HG02852 (cell line): Measurements from ENCODE around the gene CEP131.

Experiments
- ATAC-seq: cut with Tn5 transposase; IDR thresholded peaks from one replicate; pipeline ENCODE4 v1.9.1; 2021; ENCODE audit warnings: mild to moderate bottlenecking, moderate library complexity; ENCODE audit not compliant: unreplicated experiment

Gene CEP131

GRCh38 chr17:81189670-81190530 lies 32.9 kb downstream of the CEP131 start:
- no peak for ATAC-seq

GRCh38 chr17:81189016-81189415 lies 33.7 kb downstream of the CEP131 start:
- no peak for ATAC-seq

- no peak for ATAC-seq
Measured at GRCh38 chr17:81188491-81188840, 34.3 kb downstream of the CEP131 start.

- no peak for ATAC-seq
Measured at GRCh38 chr17:81187586-81188490, 34.9 kb downstream of the CEP131 start.

- ATAC-seq, result no peak
Measured at GRCh38 chr17:81187120-81187519, 35.6 kb downstream of the CEP131 start.

GRCh38 chr17:81186203-81186602 lies 36.6 kb downstream of the CEP131 start:
- ATAC-seq, result no peak

GRCh38 chr17:81184555-81184954 lies 38.2 kb downstream of the CEP131 start:
- no peak for ATAC-seq

- no peak for ATAC-seq
Measured at GRCh38 chr17:81183807-81184206, 39.0 kb downstream of the CEP131 start.

GRCh38 chr17:81183316-81183715 lies 39.4 kb downstream of the CEP131 start:
- no peak for ATAC-seq

GRCh38 chr17:81182596-81182995 lies 40.2 kb downstream of the CEP131 start:
- no peak for ATAC-seq

GRCh38 chr17:81181811-81182185 lies 41.0 kb downstream of the CEP131 start:
- no peak for ATAC-seq

GRCh38 chr17:81180836-81181810 lies 41.6 kb downstream of the CEP131 start:
- ATAC-seq, result no peak

GRCh38 chr17:81179861-81180260 lies 42.9 kb downstream of the CEP131 start:
- ATAC-seq, result no peak

GRCh38 chr17:81179220-81179619 lies 43.5 kb downstream of the CEP131 start:
- ATAC-seq, result no peak

GRCh38 chr17:81178136-81179091 lies 44.4 kb downstream of the CEP131 start:
- ATAC-seq, result no peak

GRCh38 chr17:81176666-81177065 lies 46.1 kb downstream of the CEP131 start:
- ATAC-seq, result no peak

GRCh38 chr17:81173762-81174155 lies 49.0 kb downstream of the CEP131 start:
- no peak for ATAC-seq

- ATAC-seq, result no peak
Measured at GRCh38 chr17:81173052-81173761, 49.6 kb downstream of the CEP131 start.

GRCh38 chr17:81171941-81172340 lies 50.8 kb downstream of the CEP131 start:
- no peak for ATAC-seq
